ENCODE data around the gene BEX5.
"Not testable (repeated sequence)": the region's sequence is repeated elsewhere in the genome, so short reads cannot be mapped to it uniquely, and the experiment has no call there.

GRCh38 chrX:102125436-102125835, 30.3 kb downstream of the BEX5 start, which contains the start of gene TCEAL2:
- TF ChIP-seq CTCF (IDR thresholded peaks at IDR 0.05 in 4 of 5, conservative IDR thresholded peaks at IDR 0.05 in 1 of 5); POLR2A (IDR thresholded peaks at IDR 0.05): not testable (repeated sequence)

Measured in gastrocnemius medialis (tissue), 4 donors.